NCI-H2196 (cell line): ENCODE measurements around the gene NXNL1.

ENCODE experiments used
- DNase-seq: peaks from one replicate; lab custom pipeline; 2025; ENCODE audit not compliant: unreplicated experiment; lab: John Stamatoyannopoulos, UW

Gene NXNL1

GRCh38 chr19:17456127-17456526, 4.6 kb downstream of the NXNL1 start:
- DNase-seq, result no peak

- no peak for DNase-seq
These were observed 5.2 kb downstream of the NXNL1 start for GRCh38 chr19:17455308-17456123.

- no peak for DNase-seq
These were observed 6.1 kb downstream of the NXNL1 start for GRCh38 chr19:17454576-17455071.

GRCh38 chr19:17451820-17452219, 8.9 kb downstream of the NXNL1 start:
- DNase-seq, result no peak

GRCh38 chr19:17450264-17451075, 10.3 kb downstream of the NXNL1 start:
- DNase-seq, result no peak

GRCh38 chr19:17448131-17448967, 12.4 kb downstream of the NXNL1 start, which contains the start of gene TMEM221:
TMEM221 (minus strand) TSS chr19:17448668; CDS start chr19:17448462, 206 bp downstream.
- peak; percentile 30 for DNase-seq

- no peak for DNase-seq
These were observed 13.0 kb downstream of the NXNL1 start for GRCh38 chr19:17447704-17448130.

GRCh38 chr19:17445526-17446165, 15.1 kb downstream of the NXNL1 start:
- no peak for DNase-seq

GRCh38 chr19:17441241-17442021, 19.3 kb downstream of the NXNL1 start:
- DNase-seq, result peak; percentile 34

GRCh38 chr19:17436874-17437267, 23.9 kb downstream of the NXNL1 start:
- DNase-seq, result no peak

- no peak for DNase-seq
These were observed 24.4 kb downstream of the NXNL1 start for GRCh38 chr19:17436094-17436873.

GRCh38 chr19:17435218-17435617, 25.5 kb downstream of the NXNL1 start:
- DNase-seq, result no peak

GRCh38 chr19:17431417-17431816, 29.3 kb downstream of the NXNL1 start:
- DNase-seq, result no peak

- peak; percentile 38 for DNase-seq
These were observed 31.0 kb downstream of the NXNL1 start for GRCh38 chr19:17429641-17430113.

GRCh38 chr19:17424743-17425365, 35.9 kb downstream of the NXNL1 start:
- DNase-seq, result peak; percentile 15

GRCh38 chr19:17423429-17424208, 37.1 kb downstream of the NXNL1 start:
- no peak for DNase-seq

GRCh38 chr19:17421942-17422341, 38.8 kb downstream of the NXNL1 start:
- DNase-seq, result no peak
